Measurements from ENCODE around the gene CHRFAM7A.
"Not testable (repeated sequence)": the region's sequence is repeated elsewhere in the genome, so short reads cannot be mapped to it uniquely, and the experiment has no call there.

Gene CHRFAM7A

GRCh38 chr15:30392766-30393663 is at the start of gene CHRFAM7A:
CHRFAM7A (minus strand) TSS chr15:30393540; CDS start chr15:30383351, 10,189 bp downstream.
- DNase-seq, result peak; percentile 1

GRCh38 chr15:30438348-30438747 is 45.0 kb upstream of the CHRFAM7A start:
- not testable (repeated sequence) for DNase-seq

GRCh38 chr15:30435878-30436277 is 42.5 kb upstream of the CHRFAM7A start:
- not testable (repeated sequence) for DNase-seq

- not testable (repeated sequence) for DNase-seq
Observed at GRCh38 chr15:30420723-30421122, 27.4 kb upstream of the CHRFAM7A start.

GRCh38 chr15:30414160-30414559 is 20.8 kb upstream of the CHRFAM7A start, which contains the start of gene GOLGA8R:
GOLGA8R (minus strand) TSS chr15:30414260; CDS start chr15:30414162, 98 bp downstream.
- DNase-seq, result not testable (repeated sequence)

- DNase-seq, result not testable (repeated sequence)
Observed at GRCh38 chr15:30407636-30408035, 14.3 kb upstream of the CHRFAM7A start.

GRCh38 chr15:30398988-30399387 is 5.6 kb upstream of the CHRFAM7A start:
- DNase-seq, result not testable (repeated sequence)

- not testable (repeated sequence) for DNase-seq
Observed at GRCh38 chr15:30393664-30393991, 288 bp upstream of the CHRFAM7A start.

GRCh38 chr15:30386318-30386887 is 6.9 kb downstream of the CHRFAM7A start:
- DNase-seq, result not testable (repeated sequence)

- DNase-seq, result not testable (repeated sequence)
Observed at GRCh38 chr15:30377082-30377413, 16.3 kb downstream of the CHRFAM7A start.

- DNase-seq, result not testable (repeated sequence)
Observed at GRCh38 chr15:30376375-30377081, 16.8 kb downstream of the CHRFAM7A start.

- DNase-seq, result not testable (repeated sequence)
Observed at GRCh38 chr15:30375872-30376271, 17.5 kb downstream of the CHRFAM7A start.

GRCh38 chr15:30374862-30375261 is 18.5 kb downstream of the CHRFAM7A start:
- not testable (repeated sequence) for DNase-seq

GRCh38 chr15:30368271-30368670 is 25.1 kb downstream of the CHRFAM7A start:
- DNase-seq, result not testable (repeated sequence)

GRCh38 chr15:30367246-30367645 is 26.1 kb downstream of the CHRFAM7A start:
- DNase-seq, result not testable (repeated sequence)

- not testable (repeated sequence) for DNase-seq
Observed at GRCh38 chr15:30361404-30361803, 31.9 kb downstream of the CHRFAM7A start.

- DNase-seq, result not testable (repeated sequence)
Observed at GRCh38 chr15:30360990-30361389, 32.4 kb downstream of the CHRFAM7A start.

GRCh38 chr15:30355043-30355442 is 38.3 kb downstream of the CHRFAM7A start:
- DNase-seq, result not testable (repeated sequence)

GRCh38 chr15:30349803-30350202 is 43.5 kb downstream of the CHRFAM7A start:
- DNase-seq, result not testable (repeated sequence)

GRCh38 chr15:30336584-30336983 is 56.8 kb downstream of the CHRFAM7A start:
- not testable (repeated sequence) for DNase-seq

GRCh38 chr15:30334152-30334551 is 59.2 kb downstream of the CHRFAM7A start:
- DNase-seq, result not testable (repeated sequence)

GRCh38 chr15:30326145-30326544 is 67.2 kb downstream of the CHRFAM7A start:
- peak; percentile 1 for DNase-seq

- not testable (repeated sequence) for DNase-seq
Observed at GRCh38 chr15:30321063-30321462, 72.3 kb downstream of the CHRFAM7A start.

Measured in retina (tissue), 1 donor.